Smooth muscle cell (in vitro differentiated cells): ENCODE data around the gene CCER1. TPM values are rescaled to one million over a fixed set of nuclear protein-coding genes. Genes with fewer than 3 reads are reported as not detected.

Experiments used
- DNase-seq: peaks from one replicate; lab custom pipeline; 2025; ENCODE audit not compliant: unreplicated experiment; lab: John Stamatoyannopoulos, UW
- H2AFZ ChIP-seq: fragments of 200-600 bp; sonication (generic); 2 replicates; pipeline ENCODE4 v1.6.0; 2016; ENCODE audit warnings: antibody characterized with exemption, low read depth, mild to moderate bottlenecking
- H3F3A ChIP-seq: fragments of 200-600 bp; sonication (generic); 2 replicates; pipeline ENCODE4 v1.6.0; 2017; ENCODE audit warnings: antibody characterized with exemption, low read depth
- H3K27ac ChIP-seq: fragments of 200-600 bp; sonication (generic); 2 replicates; pipeline ENCODE4 v1.5.1; 2016; ENCODE audit warnings: low read depth, mild to moderate bottlenecking
- H3K27me3 ChIP-seq: fragments of 200-600 bp; sonication (generic); 2 replicates; pipeline ENCODE4 v1.6.1; 2016; ENCODE audit warnings: low read depth, mild to moderate bottlenecking
- H3K36me3 ChIP-seq: fragments of 200-600 bp; sonication (generic); 2 replicates; pipeline ENCODE4 v1.5.1; 2016; ENCODE audit warnings: low read depth
- H3K4me1 ChIP-seq: fragments of 200-600 bp; sonication (generic); 2 replicates; pipeline ENCODE4 v1.5.1; 2016; ENCODE audit warnings: low read depth
- H3K4me2 ChIP-seq: fragments of 200-600 bp; sonication (generic); 2 replicates; pipeline ENCODE4 v1.6.0; 2016; ENCODE audit warnings: mild to moderate bottlenecking
- H3K4me3 ChIP-seq: fragments of 200-600 bp; sonication (generic); 2 replicates; pipeline ENCODE4 v1.5.1; 2016; ENCODE audit warnings: mild to moderate bottlenecking
- H3K79me2 ChIP-seq: fragments of 200-600 bp; sonication (generic); 2 replicates; pipeline ENCODE4 v1.6.0; 2016; ENCODE audit warnings: low read depth, mild to moderate bottlenecking
- H3K9ac ChIP-seq: fragments of 200-600 bp; sonication (generic); 2 replicates; pipeline ENCODE4 v1.6.0; 2016; ENCODE audit warnings: low read depth
- H3K9me3 ChIP-seq: fragments of 200-600 bp; sonication (generic); replicated peaks from 2 replicates; pipeline ENCODE4 v1.5.1; 2016; ENCODE audit warnings: low read depth
- H4K20me1 ChIP-seq: fragments of 200-600 bp; sonication (generic); 2 replicates; pipeline ENCODE4 v1.6.0; 2016; ENCODE audit warnings: low read depth
- WGBS: methylation state at CpG from one replicate; pipeline ENCODE4 v1.1.7; 2016; ENCODE audit warnings: low lambda C conversion rate; 5-methylcytosine and 5-hydroxymethylcytosine counted together
- polyA plus RNA-seq: library from polyadenylated mRNA; unstranded; fragments of >200 nt; fragmentation: Nextera tagmentation; extraction: Ambion mirVana; gene quantifications from 2 replicates; pipeline ENCODE4 v1.2.1, GENCODE V29; 2016
- total RNA-seq: library from RNA; depleted of rRNA; stranded (reverse); fragments of >200 nt; gene quantifications from 2 replicates; pipeline ENCODE4 v1.2.3, GENCODE V29; 2014
- TF ChIP-seq, protein P1 (sequence below): fragments of 200-600 bp; sonication (generic); IDR thresholded peaks from 2 replicates; pipeline ENCODE4 v1.5.1; 2017; ENCODE audit warnings: borderline replicate concordance, mild to moderate bottlenecking, antibody characterized with exemption; ENCODE audit not compliant: insufficient read depth, poor library complexity, severe bottlenecking

Gene CCER1
- total and polyA plus RNA-seq, 2 experiments from 2014 or later = not detected

DNA sequence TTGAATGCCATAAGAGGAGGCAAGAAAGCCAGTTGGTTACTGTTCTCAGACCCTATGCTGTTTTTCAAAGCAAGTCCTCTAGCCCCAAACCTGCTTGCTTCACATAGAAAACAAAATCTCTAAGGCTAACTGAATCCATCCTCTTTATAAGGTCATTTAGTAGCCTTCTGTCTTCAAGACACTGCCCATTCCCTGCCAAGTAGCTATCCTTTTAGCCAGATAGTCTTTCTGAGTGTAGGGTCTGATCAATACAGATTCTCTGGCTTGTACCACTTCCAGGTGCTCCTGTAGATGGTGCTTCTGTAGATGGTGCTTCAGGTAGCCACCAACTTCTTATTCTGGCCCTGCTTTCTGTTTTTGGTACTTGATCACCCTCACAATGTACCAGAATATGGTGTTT is 15.9 kb upstream of the CCER1 start:
- no peaks in the 10 kb centered on the region for H3K36me3 ChIP-seq
- H3K4me2 ChIP-seq = no peak overlapping the region
- H3K9me3 ChIP-seq = no peaks in the 10 kb centered on the region
- H3K4me3 ChIP-seq = no peak overlapping the region
- DNase-seq = no peak
- TF ChIP-seq, protein P1, sequence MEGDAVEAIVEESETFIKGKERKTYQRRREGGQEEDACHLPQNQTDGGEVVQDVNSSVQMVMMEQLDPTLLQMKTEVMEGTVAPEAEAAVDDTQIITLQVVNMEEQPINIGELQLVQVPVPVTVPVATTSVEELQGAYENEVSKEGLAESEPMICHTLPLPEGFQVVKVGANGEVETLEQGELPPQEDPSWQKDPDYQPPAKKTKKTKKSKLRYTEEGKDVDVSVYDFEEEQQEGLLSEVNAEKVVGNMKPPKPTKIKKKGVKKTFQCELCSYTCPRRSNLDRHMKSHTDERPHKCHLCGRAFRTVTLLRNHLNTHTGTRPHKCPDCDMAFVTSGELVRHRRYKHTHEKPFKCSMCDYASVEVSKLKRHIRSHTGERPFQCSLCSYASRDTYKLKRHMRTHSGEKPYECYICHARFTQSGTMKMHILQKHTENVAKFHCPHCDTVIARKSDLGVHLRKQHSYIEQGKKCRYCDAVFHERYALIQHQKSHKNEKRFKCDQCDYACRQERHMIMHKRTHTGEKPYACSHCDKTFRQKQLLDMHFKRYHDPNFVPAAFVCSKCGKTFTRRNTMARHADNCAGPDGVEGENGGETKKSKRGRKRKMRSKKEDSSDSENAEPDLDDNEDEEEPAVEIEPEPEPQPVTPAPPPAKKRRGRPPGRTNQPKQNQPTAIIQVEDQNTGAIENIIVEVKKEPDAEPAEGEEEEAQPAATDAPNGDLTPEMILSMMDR = no peak
- no peaks in the 10 kb centered on the region for H3K27me3 ChIP-seq
- no peaks in the 10 kb centered on the region for H3K79me2 ChIP-seq
- H4K20me1 ChIP-seq = no peaks in the 10 kb centered on the region
- peaks cover 7% of the 10 kb centered on the region for H3F3A ChIP-seq
- H3K27ac ChIP-seq = no peak overlapping the region
- no peak overlapping the region for H2AFZ ChIP-seq
- H3K4me1 ChIP-seq = no peaks in the 10 kb centered on the region
- no peak overlapping the region for H3K9ac ChIP-seq

DNA sequence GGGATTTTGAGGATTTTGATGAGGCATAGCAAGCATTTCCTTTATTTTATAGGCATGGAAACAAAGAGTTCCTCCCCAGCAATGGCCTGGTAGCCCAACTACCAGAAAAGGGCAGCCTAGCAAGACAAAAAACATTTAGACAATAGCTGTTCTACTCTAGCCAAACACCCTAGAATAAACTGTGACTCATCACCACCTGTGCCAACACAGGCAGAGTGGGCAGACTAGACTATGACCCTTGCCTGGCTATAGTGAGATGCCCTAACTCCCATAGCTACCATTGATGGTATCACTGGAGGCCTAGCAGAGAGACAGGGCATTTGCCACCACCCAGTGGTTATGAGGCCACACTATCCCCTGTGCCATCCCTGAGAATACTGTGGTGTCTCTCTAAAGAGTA is 15.5 kb upstream of the CCER1 start:
- H2AFZ ChIP-seq = peak overlapping the region; percentile 23
- H3F3A ChIP-seq = peaks cover 7% of the 10 kb centered on the region
- DNase-seq = no peak
- no peaks in the 10 kb centered on the region for H4K20me1 ChIP-seq
- H3K36me3 ChIP-seq = no peaks in the 10 kb centered on the region
- no peak overlapping the region for H3K4me3 ChIP-seq
- H3K27ac ChIP-seq = no peak overlapping the region
- no peak overlapping the region for H3K4me2 ChIP-seq
- no peaks in the 10 kb centered on the region for H3K9me3 ChIP-seq
- TF ChIP-seq, protein P1 = no peak
- H3K79me2 ChIP-seq = no peaks in the 10 kb centered on the region
- no peaks in the 10 kb centered on the region for H3K4me1 ChIP-seq
- H3K27me3 ChIP-seq = no peaks in the 10 kb centered on the region
- H3K9ac ChIP-seq = no peak overlapping the region

DNA sequence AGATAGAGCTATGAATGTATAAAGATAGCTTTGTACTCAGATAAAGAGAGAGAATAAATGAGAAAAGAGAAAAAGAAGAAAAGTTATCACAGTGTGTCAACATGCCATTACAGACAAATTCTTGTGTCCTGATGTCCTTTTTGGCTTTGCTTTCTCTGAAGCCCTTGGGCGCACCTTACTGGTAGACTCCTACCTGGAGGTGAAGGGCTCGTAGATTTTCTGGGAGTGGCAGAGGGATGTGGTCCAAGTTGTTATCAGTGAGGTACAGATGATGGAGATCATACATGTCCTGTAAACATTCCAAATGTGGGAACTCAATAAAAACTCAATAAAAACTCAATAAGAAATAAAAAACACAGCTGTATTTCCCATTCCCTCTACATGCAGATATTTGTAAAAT is 14.9 kb upstream of the CCER1 start:
- H3K9me3 ChIP-seq = no peaks in the 10 kb centered on the region
- peaks cover 7% of the 10 kb centered on the region for H3F3A ChIP-seq
- H2AFZ ChIP-seq = peak overlapping the region; percentile 23
- H3K27ac ChIP-seq = no peak overlapping the region
- no peaks in the 10 kb centered on the region for H4K20me1 ChIP-seq
- H3K79me2 ChIP-seq = no peaks in the 10 kb centered on the region
- H3K9ac ChIP-seq = no peak overlapping the region
- no peaks in the 10 kb centered on the region for H3K36me3 ChIP-seq
- H3K4me2 ChIP-seq = no peak overlapping the region
- H3K4me1 ChIP-seq = no peaks in the 10 kb centered on the region
- H3K4me3 ChIP-seq = no peak overlapping the region
- WGBS = 96% methylated on average over 2 of the region's 2 CpGs
- TF ChIP-seq, protein P1 = no peak
- H3K27me3 ChIP-seq = no peaks in the 10 kb centered on the region
- DNase-seq = no peak

DNA sequence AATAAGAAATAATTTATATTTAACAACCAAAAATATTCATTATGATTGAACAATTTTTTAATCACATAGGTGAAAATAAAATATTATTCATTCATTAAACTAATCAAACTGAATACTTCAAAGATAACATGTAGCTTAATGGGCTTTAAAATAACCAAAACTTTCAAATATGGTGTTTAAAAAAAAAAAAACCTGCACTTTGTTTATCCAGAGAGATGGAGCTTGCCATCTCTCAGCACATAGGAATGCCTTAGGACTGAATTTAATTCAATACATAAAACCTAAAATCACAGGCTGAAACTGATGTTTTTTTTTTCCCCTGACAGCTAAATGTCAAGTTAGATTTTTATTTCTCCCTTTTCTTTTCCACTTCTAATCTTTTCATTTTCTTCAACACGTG is 14.4 kb upstream of the CCER1 start:
- Histone ChIP-seq H3K4me1 (no peaks in the 10 kb centered on the region), H4K20me1 (no peaks in the 10 kb centered on the region), H3K9me3 (no peaks in the 10 kb centered on the region), H3K27me3 (no peaks in the 10 kb centered on the region), H3F3A (peaks cover 7% of the 10 kb centered on the region), H3K27ac (no peak overlapping the region), H3K4me3 (no peak overlapping the region), H3K79me2 (no peaks in the 10 kb centered on the region), H2AFZ (peak overlapping the region; percentile 23), H3K36me3 (no peaks in the 10 kb centered on the region), H3K9ac (no peak overlapping the region), H3K4me2 (no peak overlapping the region)
- DNase-seq = no peak
- TF ChIP-seq, protein P1 = no peak
- WGBS = 0% methylated on average over 1 of the region's 1 CpG
